ENCODE measurements around the gene KIF7. TPM values are rescaled to one million over a fixed set of nuclear protein-coding genes. Genes with fewer than 3 reads are reported as not detected.

Gene KIF7
- total RNA-seq, 1 donor from 2014 or later, result 6.4 TPM

DNA sequence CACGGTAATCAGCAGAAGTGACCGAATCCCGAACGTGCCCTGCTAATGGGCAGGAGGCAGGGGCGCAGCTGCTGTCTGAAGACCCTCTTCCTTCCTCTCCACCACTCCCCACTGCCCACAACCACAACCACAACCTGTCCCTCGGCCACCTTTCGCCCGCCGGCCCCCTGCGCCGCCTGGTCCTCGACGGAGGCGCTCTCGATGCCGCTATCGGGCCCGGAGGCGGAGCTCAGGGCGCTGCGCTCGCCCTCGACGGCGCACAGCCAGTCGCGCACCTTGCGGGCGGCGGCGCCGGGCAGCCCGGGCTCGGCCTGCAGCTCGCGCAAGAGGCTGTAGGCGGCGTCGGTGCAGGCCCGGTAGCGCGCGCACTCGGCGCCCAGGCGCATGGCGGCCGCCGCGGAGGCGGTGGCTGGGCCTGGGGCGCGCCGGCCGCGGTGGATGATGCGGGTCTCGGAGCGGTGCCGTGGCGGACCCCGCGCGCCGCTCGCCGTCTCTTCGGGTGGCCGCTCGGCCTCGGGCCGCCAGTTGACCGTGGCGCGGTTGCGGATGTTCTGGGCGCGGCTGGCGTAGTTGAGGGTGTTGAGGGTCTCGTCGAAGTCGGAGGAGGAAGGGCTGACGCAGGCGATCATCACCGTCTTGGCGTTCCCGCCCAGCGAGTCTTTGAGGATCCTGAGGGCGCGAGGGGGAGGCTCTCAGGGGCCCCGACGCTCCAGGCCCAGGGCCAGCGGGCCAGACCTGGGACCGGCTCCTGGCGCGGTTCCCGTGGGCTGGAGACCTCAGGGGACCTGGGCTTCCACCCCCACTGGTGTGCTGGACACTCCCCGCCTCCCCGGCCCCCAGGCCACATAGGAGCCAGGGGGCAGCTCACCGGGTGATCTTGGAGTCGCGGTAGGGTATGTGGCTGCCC, 6.9 kb downstream of the KIF7 start:
- no peaks in the 10 kb centered on the region for H3K9me3 Mint-ChIP-seq (ENCODE audit: unreplicated experiment)
- no peak for DNase-seq (ENCODE audit: low spot score)
- peak overlapping the region; percentile 65 for H3K4me3 Mint-ChIP-seq (ENCODE audit: unreplicated experiment)
- no peaks in the 10 kb centered on the region for H3K4me1 Mint-ChIP-seq (ENCODE audit: unreplicated experiment)
- TF ChIP-seq, protein P1, sequence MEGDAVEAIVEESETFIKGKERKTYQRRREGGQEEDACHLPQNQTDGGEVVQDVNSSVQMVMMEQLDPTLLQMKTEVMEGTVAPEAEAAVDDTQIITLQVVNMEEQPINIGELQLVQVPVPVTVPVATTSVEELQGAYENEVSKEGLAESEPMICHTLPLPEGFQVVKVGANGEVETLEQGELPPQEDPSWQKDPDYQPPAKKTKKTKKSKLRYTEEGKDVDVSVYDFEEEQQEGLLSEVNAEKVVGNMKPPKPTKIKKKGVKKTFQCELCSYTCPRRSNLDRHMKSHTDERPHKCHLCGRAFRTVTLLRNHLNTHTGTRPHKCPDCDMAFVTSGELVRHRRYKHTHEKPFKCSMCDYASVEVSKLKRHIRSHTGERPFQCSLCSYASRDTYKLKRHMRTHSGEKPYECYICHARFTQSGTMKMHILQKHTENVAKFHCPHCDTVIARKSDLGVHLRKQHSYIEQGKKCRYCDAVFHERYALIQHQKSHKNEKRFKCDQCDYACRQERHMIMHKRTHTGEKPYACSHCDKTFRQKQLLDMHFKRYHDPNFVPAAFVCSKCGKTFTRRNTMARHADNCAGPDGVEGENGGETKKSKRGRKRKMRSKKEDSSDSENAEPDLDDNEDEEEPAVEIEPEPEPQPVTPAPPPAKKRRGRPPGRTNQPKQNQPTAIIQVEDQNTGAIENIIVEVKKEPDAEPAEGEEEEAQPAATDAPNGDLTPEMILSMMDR (IDR thresholded peaks at IDR 0.05; ENCODE audit: unreplicated experiment), result no peak
- peaks cover 14% of the 10 kb centered on the region for H3K36me3 Mint-ChIP-seq (ENCODE audit: low read depth, unreplicated experiment)
- peaks cover 8% of the 10 kb centered on the region for H3K27me3 Mint-ChIP-seq (ENCODE audit: unreplicated experiment)
- no peak overlapping the region for H3K27ac Mint-ChIP-seq (ENCODE audit: unreplicated experiment)

DNA sequence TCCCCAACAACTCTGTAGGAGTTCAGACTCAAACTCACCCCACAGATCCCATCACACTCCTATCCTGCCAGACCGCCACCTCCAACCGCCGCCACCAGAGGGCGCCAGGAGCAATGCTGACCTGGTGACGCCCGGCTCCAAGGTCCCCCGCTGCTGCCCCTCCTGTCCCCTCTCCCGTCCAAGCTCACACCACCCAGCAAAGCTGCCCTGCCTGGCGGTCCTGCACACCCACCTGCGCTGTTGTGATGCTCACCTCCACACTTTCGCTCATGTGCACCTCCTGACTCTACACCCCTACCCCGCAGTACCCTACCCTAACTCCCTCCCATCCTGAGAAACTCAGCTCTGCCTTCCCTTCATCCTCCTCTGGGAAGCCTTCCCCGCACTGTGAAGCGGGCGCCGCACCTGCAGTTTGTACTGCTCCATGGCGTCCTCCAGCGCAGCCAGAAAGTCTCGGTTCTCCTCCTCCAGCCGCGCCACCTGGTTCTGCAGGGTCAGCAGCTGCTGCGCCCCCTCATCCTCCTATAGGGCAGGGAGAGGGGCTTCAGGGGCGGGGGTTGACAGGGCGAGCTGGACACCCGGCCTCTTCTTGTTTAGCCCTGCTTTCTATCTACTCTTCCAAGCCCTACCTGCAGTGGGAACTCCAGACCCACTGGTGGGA, 7.9 kb downstream of the KIF7 start:
- Mint-ChIP-seq H3K27me3 (ENCODE audit: unreplicated experiment) (peaks cover 8% of the 10 kb centered on the region), H3K36me3 (ENCODE audit: low read depth, unreplicated experiment) (peaks cover 14% of the 10 kb centered on the region), H3K4me3 (ENCODE audit: unreplicated experiment) (peak overlapping the region; percentile 65), H3K4me1 (ENCODE audit: unreplicated experiment) (no peaks in the 10 kb centered on the region), H3K27ac (ENCODE audit: unreplicated experiment) (no peak overlapping the region), H3K9me3 (ENCODE audit: unreplicated experiment) (no peaks in the 10 kb centered on the region)
- TF ChIP-seq, protein P1 (IDR thresholded peaks at IDR 0.05; ENCODE audit: unreplicated experiment), result peak; percentile 80
- DNase-seq (ENCODE audit: low spot score), result peak; percentile 94

DNA sequence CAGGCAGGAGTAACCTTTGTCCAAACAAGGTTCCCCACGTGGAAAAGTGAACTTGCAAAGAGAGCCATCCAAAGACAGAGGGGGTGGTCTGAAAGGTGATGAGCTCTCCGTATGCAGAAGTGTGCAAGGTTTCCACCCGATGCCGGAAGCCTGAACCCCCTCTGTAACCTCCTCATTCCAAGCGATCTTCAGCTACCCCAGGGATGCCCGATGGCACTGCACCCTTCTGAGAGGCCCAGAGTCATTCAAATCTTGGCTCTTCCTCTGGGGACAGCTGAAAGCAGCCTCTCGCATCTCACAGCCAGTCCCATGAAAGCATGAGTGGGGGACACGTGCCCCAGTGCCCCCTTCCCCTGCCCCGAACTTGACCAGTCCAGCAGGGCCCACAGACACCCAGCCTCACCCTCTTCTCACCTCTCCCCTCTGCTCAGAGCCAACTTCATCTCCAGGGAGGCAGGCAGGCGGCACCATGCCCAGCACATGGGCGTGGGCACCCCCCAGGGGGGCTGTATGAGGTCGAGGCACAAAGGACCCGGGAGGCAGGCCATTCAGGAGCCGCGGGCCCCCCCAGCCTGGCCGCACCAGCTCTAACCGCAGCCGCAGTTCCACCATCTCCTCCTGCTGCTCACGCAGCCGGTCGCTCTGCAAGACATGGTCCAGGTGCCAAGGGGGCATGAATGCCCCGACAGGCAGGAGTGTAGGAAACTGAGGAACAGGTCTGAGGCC, 8.7 kb downstream of the KIF7 start:
- no peak for DNase-seq (ENCODE audit: low spot score)
- TF ChIP-seq, protein P1 (IDR thresholded peaks at IDR 0.05; ENCODE audit: unreplicated experiment), result no peak
- H3K36me3 Mint-ChIP-seq (ENCODE audit: low read depth, unreplicated experiment), result peaks cover 13% of the 10 kb centered on the region
- peaks cover 8% of the 10 kb centered on the region for H3K27me3 Mint-ChIP-seq (ENCODE audit: unreplicated experiment)
- no peak overlapping the region for H3K4me3 Mint-ChIP-seq (ENCODE audit: unreplicated experiment)
- no peaks in the 10 kb centered on the region for H3K4me1 Mint-ChIP-seq (ENCODE audit: unreplicated experiment)
- H3K27ac Mint-ChIP-seq (ENCODE audit: unreplicated experiment), result no peak overlapping the region
- H3K9me3 Mint-ChIP-seq (ENCODE audit: unreplicated experiment), result no peaks in the 10 kb centered on the region

DNA sequence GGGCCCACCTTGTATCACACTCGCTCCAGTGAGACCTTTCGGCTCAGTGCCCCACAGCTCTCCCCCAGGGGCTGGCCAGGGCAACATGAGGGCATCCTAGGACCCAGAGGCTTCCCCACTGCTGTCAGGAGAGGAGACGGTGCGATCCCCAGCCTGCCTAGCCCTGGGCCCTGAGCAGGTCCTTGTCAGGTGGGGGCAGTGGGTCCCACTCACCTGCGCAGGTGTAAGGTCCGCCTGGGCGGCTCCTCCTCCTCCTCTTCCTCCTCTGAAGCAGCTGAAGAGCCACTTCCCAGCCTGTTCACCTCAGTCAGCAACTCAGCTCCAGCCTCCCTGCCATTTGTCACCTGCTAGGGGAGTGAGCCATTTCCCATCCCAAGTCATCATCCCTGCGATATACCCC, 9.6 kb downstream of the KIF7 start:
- H3K36me3 Mint-ChIP-seq (ENCODE audit: low read depth, unreplicated experiment), result peaks cover 11% of the 10 kb centered on the region
- no peak overlapping the region for H3K27ac Mint-ChIP-seq (ENCODE audit: unreplicated experiment)
- H3K9me3 Mint-ChIP-seq (ENCODE audit: unreplicated experiment), result no peaks in the 10 kb centered on the region
- TF ChIP-seq, protein P1 (IDR thresholded peaks at IDR 0.05; ENCODE audit: unreplicated experiment), result no peak
- H3K4me1 Mint-ChIP-seq (ENCODE audit: unreplicated experiment), result peaks cover 3% of the 10 kb centered on the region
- no peak for DNase-seq (ENCODE audit: low spot score)
- peaks cover 8% of the 10 kb centered on the region for H3K27me3 Mint-ChIP-seq (ENCODE audit: unreplicated experiment)
- H3K4me3 Mint-ChIP-seq (ENCODE audit: unreplicated experiment), result no peak overlapping the region

All from endothelial cell (in vitro differentiated cells).